ENCODE data around the gene RBM38. TPM values are rescaled to one million over a fixed set of nuclear protein-coding genes. Genes with fewer than 3 reads are reported as not detected.

Gene RBM38
- total RNA-seq, 2 donors from 2014 or later = 176 to 257 TPM

DNA sequence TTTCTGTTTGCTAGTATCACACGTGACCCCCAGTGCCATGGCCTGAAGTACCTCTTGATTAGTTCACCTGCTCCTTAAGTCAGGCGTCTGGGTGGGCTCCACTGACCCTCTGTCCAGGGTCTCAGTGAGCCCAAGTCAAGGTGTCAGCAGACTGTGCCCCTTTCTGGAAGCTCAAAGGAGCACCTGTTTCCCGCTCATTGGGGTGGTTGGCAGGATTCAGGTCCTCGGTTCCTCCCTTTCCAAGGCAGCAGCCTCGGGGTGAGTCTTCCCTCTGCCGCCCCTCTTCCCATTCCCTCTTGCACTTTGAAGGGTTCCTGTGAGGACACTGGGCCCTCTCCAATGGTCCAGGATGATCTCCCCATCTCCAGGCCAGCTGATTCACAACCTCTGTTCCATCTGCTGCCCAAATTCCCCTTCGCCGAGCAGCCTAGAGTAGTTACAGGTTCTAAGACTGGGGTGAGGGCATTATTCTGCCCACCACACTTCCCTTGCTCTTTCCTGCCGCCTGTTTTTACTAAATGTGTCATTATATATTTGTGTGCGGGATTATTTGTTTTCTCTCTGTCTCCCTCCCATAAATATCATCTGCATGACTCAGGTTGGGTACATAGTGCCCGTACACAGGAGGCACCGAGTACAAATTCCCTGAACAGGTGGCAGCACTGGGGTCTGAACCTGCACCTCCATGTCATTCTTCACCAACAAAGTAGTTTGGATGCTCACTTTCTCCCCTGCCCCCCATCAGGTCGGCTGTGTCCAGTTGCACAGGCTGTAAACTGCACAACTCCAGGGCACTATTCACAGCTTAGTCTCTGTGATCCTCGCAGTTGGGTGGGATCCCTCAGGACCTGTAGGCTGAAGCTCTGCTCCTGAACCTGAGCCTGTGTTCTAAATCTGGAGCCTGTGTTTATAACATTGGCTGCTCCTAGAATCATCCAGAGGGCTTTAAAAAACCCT lies 58.5 kb downstream of the RBM38 start:
- H3K27me3 Mint-ChIP-seq = no peaks in the 10 kb centered on the region
- H3K4me3 Mint-ChIP-seq = no peak overlapping the region
- H3K4me1 Mint-ChIP-seq = peaks cover 38% of the 10 kb centered on the region
- H3K36me3 Mint-ChIP-seq (ENCODE audit: low read depth) = peaks cover 2% of the 10 kb centered on the region
- peak overlapping the region; percentile 61 for H3K27ac Mint-ChIP-seq
- no peak for DNase-seq
- no peaks in the 10 kb centered on the region for H3K9me3 ChIP-seq (ENCODE audit: control insufficient read depth, low read length, poor library complexity, severe bottlenecking)
- no peak for ATAC-seq

DNA sequence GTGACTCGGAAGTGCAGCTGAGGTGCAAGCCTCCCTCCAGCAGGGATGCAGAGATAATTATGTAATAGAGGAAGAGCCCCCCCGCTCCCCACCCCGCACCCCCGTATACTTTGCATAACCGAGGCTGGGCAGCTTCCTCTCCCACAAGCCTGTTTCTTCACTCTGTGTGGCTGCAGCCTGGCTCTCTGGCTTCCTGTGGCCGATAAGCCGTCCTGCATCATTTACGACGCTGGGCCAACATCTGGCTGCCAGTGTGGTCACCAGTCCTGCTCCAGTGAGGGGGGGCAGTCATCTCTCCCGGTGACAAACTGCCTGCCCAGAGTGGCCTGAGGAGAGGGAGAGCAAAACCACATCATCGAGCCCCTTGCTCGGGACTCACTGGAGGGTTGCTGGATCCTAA lies 59.2 kb downstream of the RBM38 start:
- Mint-ChIP-seq H3K36me3 (ENCODE audit: low read depth) (peaks cover 2% of the 10 kb centered on the region), H3K27ac (peak overlapping the region; percentile 61), H3K4me1 (peaks cover 39% of the 10 kb centered on the region), H3K4me3 (peak overlapping the region; percentile 67), H3K27me3 (no peaks in the 10 kb centered on the region)
- no peaks in the 10 kb centered on the region for H3K9me3 ChIP-seq (ENCODE audit: control insufficient read depth, low read length, poor library complexity, severe bottlenecking)
- peak; percentile 66 for ATAC-seq
- DNase-seq = no peak

DNA sequence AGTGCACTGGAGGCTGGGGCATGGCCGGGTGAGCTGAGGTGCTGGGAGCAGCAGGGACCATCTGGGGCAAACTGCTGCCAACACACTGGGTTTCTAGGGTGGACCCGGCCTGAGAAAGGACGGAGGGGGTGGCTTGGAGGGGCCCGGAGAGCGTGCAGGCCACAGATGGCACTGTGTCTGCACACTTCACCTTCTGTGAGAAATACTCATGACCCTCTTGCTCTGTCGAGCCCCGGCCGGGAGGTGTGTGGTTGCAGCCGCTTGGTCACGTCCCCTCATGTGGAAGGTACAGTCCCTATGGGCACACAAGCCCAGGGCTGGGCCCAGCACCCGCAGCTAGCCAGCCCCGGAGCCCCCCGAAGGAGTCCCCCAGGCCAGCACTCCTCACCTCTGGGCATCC lies 59.7 kb downstream of the RBM38 start:
- ATAC-seq (peak; percentile 12), DNase-seq (no peak)
- H3K9me3 ChIP-seq (ENCODE audit: control insufficient read depth, low read length, poor library complexity, severe bottlenecking) = no peaks in the 10 kb centered on the region
- H3K36me3 Mint-ChIP-seq (ENCODE audit: low read depth) = peaks cover 2% of the 10 kb centered on the region
- H3K27ac Mint-ChIP-seq = peak overlapping the region; percentile 61
- H3K4me1 Mint-ChIP-seq = peaks cover 39% of the 10 kb centered on the region
- peak overlapping the region; percentile 67 for H3K4me3 Mint-ChIP-seq
- H3K27me3 Mint-ChIP-seq = no peaks in the 10 kb centered on the region

DNA sequence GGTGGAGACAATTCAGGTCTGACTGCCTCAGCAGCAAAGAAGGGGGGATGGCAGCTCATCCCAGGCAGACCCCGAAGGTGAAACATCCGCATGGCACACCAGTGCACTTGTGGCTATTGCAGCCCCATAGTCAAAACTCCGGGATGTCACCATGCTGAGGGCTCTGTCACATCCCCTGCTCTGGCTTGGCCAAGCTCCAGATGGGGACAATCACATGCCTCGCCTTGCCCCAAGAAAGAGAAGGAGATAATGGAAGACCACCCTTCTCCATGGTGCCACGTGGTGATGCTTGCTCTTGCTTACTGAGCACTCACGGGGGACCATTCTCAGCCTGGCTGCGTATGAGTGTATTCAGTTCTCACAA lies 60.2 kb downstream of the RBM38 start:
- peak overlapping the region; percentile 86 for H3K27ac Mint-ChIP-seq
- H3K4me3 Mint-ChIP-seq = no peak overlapping the region
- H3K4me1 Mint-ChIP-seq = peaks cover 39% of the 10 kb centered on the region
- H3K27me3 Mint-ChIP-seq = no peaks in the 10 kb centered on the region
- no peaks in the 10 kb centered on the region for H3K9me3 ChIP-seq (ENCODE audit: control insufficient read depth, low read length, poor library complexity, severe bottlenecking)
- DNase-seq (no peak), ATAC-seq (no peak)
- H3K36me3 Mint-ChIP-seq (ENCODE audit: low read depth) = peaks cover 4% of the 10 kb centered on the region

DNA sequence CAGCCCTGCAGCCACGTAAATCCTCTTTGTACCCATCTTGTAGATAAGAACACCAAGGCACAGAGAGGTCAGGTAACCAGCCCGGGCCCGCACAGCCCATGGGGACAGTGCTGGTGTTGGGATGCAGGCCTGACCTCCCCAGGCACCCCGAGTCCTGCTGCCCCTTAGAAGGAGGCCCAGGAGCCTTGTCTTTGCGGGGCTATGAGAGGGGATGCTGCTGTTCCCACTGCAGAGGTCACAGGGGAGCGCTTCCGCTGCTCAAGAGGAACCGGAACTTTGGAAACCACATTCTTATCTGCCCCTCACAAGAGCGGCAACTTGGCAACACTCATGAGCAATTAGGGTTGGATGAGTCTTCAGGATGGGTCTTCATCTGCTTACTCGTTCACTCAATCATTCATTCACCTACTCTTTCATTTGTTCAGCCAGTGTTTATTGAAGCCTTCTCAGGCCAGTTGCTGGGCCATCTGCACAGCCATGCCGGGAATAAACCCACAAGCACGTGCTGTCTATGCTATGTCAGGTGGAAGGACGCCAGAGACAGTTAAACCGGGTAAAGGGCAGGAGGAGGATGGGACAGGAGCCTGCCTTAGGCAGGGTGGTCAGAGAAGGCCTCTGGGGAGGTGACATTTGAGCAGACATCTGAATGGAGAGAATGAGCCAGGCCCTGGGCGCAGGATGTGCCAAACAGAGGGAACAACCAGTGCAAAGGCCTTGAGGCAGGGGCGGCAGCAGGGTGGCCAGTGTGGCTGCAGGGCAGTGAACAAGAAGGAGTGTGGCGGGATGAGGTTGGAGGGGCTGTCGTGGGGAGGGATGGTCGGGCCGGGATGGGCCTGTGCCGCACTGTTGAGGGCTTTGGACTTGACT lies 60.8 kb downstream of the RBM38 start:
- Mint-ChIP-seq H3K27ac (peak overlapping the region; percentile 86), H3K27me3 (no peaks in the 10 kb centered on the region), H3K4me1 (peaks cover 38% of the 10 kb centered on the region), H3K36me3 (ENCODE audit: low read depth) (peaks cover 5% of the 10 kb centered on the region), H3K4me3 (peak overlapping the region; percentile 74)
- DNase-seq (no peak), ATAC-seq (peak; percentile 59)
- no peaks in the 10 kb centered on the region for H3K9me3 ChIP-seq (ENCODE audit: control insufficient read depth, low read length, poor library complexity, severe bottlenecking)

DNA sequence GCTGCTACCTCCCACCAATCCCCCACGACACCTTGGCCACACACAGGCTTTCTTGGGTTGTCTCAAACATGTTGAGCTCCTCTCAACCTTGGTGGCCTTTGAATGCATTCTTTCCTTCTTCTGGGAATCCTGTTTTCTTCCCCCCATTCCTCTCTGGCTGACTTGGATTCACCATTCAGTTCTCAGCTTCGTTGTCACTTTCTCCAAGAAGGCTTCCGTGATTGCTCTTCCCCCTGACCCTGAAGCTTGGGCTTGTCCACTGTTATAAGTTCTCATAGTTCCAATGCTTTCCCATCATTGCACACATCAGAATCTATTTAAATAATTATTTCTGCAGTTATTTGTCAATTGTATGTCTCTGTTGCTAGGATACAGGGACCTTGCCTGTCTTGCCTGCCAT lies 64.2 kb downstream of the RBM38 start:
- Mint-ChIP-seq H3K27ac (no peak overlapping the region), H3K36me3 (ENCODE audit: low read depth) (peaks cover 5% of the 10 kb centered on the region), H3K27me3 (no peaks in the 10 kb centered on the region), H3K4me1 (peaks cover 27% of the 10 kb centered on the region), H3K4me3 (no peak overlapping the region)
- no peaks in the 10 kb centered on the region for H3K9me3 ChIP-seq (ENCODE audit: control insufficient read depth, low read length, poor library complexity, severe bottlenecking)
- no peak for ATAC-seq
- DNase-seq = no peak

DNA sequence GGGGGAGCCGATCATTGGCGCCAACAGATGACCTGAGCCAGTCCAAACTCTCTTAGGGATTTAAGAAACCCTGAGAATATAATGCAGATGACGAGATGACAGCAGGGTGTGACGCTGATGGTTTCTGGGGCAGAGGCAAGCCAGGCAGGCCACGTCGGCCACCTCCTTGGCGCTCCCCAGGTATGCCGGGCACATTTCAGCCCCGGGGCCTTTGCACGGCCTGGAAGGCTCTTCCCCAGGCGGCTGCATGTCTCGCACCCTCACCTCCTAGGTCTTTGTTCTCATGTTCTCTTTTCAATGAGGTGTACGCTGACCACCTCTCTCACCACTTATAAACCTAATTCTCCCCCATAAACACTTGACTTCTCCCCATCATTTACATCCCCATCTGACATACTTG lies 64.9 kb downstream of the RBM38 start:
- no peak for DNase-seq
- H3K4me3 Mint-ChIP-seq = no peak overlapping the region

DNA sequence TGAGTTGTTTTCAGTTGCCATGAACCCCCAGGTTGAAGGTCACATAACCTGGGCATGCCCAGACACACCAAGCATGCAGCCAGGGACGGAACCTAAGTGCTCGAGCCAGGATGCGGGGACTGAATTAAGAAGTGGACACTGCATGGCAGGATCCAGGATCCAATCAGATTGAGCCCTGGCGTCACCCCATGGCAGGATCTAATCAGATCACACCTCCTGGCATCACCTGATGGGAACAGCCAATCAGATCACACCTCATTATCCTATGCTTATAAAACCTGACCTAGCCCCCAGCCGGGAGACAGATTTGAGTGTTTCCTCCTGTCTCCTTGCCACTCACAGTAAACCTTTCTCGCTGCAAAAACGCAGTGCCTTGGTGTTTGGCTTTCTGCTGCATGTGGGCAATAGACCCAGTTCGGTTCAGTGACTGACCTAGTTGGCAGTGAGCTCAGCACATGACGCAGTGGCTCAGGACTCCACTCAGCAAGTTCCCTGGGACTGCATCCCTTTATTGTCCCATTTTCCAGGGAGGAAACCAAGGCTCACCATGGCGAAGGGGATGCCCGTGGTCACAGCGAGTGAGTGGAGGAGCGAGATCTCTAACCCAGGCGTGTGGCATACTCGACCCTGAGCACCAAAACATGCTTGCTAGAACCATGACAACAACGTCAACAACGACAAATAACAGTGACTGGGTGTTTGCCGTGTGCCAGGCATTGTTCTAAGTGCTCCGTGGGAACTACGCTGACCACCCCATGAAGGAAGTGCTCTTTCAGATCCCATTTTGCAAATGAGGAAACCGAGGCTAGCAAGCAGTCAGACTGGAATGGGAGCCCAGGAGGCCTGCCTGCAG lies 66.3 kb downstream of the RBM38 start:
- peaks cover 2% of the 10 kb centered on the region for H3K36me3 Mint-ChIP-seq (ENCODE audit: low read depth)
- no peak overlapping the region for H3K27ac Mint-ChIP-seq
- H3K4me3 Mint-ChIP-seq = peak overlapping the region; percentile 25
- DNase-seq (no peak), ATAC-seq (no peak)
- H3K9me3 ChIP-seq (ENCODE audit: control insufficient read depth, low read length, poor library complexity, severe bottlenecking) = no peaks in the 10 kb centered on the region
- H3K27me3 Mint-ChIP-seq = no peaks in the 10 kb centered on the region
- peaks cover 10% of the 10 kb centered on the region for H3K4me1 Mint-ChIP-seq

More for the DNA sequence above, 64.9 kb downstream of the RBM38 start:
- Mint-ChIP-seq H3K27ac (no peak overlapping the region), H3K27me3 (no peaks in the 10 kb centered on the region), H3K36me3 (ENCODE audit: low read depth) (peaks cover 5% of the 10 kb centered on the region), H3K4me1 (peaks cover 23% of the 10 kb centered on the region)
- no peak for ATAC-seq
- no peaks in the 10 kb centered on the region for H3K9me3 ChIP-seq (ENCODE audit: control insufficient read depth, low read length, poor library complexity, severe bottlenecking)

DNA sequence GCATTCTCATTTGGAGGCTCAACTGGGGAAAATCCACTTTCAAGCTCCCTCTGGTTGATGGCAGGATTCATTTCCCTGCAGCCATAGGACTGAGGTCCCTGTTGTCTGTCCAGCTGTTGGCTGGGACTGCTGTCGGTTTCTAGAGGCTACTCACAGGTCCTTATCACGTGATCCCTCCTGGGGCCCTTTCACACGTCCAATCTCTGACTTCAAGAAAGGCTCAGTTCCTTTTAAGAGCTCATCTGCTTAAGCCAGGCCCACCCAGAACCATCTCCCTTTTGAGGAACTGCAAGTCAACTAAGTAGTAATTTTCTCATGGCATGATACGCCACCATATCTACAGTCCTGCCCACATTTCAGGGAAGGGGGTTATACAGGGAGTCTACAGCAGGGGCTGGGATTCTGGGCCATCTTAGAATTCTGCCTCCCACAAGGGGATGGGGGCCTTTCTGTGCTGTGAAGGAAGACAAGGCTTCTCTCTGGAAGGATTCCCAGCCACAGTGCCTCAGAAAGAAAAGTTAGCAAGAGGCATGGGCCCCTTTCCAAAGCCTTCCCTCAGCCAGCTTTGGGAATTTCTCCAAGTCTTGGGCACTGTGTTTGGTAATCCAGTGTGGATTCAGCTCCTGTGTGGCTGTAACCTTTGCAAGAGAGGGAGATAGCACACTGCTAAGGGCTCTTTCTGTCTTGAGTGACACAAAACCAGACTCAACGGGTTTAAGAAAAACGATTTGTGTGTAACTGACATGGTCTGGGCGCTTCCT lies 67.4 kb downstream of the RBM38 start:
- Mint-ChIP-seq H3K4me3 (no peak overlapping the region), H3K36me3 (ENCODE audit: low read depth) (peaks cover 2% of the 10 kb centered on the region), H3K27ac (no peak overlapping the region), H3K27me3 (no peaks in the 10 kb centered on the region), H3K4me1 (peaks cover 13% of the 10 kb centered on the region)
- ATAC-seq (no peak), DNase-seq (no peak)
- no peaks in the 10 kb centered on the region for H3K9me3 ChIP-seq (ENCODE audit: control insufficient read depth, low read length, poor library complexity, severe bottlenecking)

Other genes with a start within 250 kb of the RBM38 start
- gene BMP7, start 124.8 kb upstream of the RBM38 start, total RNA-seq = not detected
- not detected for gene SPO11, start 61.6 kb upstream of the RBM38 start, total RNA-seq
- 10 to 100 TPM; 40.5 to 40.6 TPM for gene RAE1, start 40.1 kb upstream of the RBM38 start, total RNA-seq
- not detected for gene CTCFL, start 133.7 kb downstream of the RBM38 start, total RNA-seq
- gene PCK1, start 169.7 kb downstream of the RBM38 start, total RNA-seq = not detected
- gene ZBP1, start 229.0 kb downstream of the RBM38 start, total RNA-seq = 10 to 100 TPM; 38.6 to 41.0 TPM

Measured in T-helper 17 cell (primary cell).